ENCODE measurements around the gene SDC3. TPM values are rescaled to one million over a fixed set of nuclear protein-coding genes. Genes with fewer than 3 reads are reported as not detected.

Gene SDC3
- total and polyA plus RNA-seq, 2 donors (not counting 1 experiment from before 2014, with no cell fraction given): 13.7 to 32.9 TPM

DNA sequence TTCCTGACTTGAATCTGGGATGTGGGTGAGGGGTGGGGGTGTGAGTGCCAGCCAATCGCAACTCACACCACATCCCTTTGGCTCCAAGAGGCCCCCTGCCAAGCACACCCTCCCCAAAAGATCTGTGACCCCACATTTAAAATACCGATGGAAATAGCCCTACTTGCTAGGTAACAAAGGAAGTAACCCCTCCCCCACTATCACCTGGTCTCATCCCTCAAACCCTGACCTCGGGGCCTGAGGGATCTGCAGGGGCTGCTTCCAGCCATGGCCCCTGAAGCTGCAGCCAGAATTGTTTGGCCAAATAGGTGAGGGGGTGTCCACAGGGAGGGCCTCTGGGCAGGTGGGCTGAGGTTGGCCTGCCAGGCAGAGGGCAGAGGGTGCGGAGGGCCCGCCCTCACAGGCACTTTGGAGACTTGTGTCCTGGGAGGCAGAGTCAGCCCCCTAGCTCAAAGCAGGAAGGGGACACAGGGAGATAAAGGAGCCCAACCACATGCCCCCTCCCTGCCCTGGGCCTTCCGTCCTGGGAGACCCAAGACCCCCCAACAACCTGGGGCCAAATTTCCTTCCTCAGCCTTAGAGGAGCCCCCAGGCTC, 37.2 kb downstream of the SDC3 start:
- Histone ChIP-seq H3K4me1 (ENCODE audit: control insufficient read depth, extremely low read depth, insufficient read depth, low read length) (no peaks in the 10 kb centered on the region), H3K27ac (ENCODE audit: insufficient read depth, low read length) (no peak overlapping the region), H3K36me3 (ENCODE audit: control insufficient read depth, insufficient read depth, low read length) (peaks cover 4% of the 10 kb centered on the region), H3K9me3 (ENCODE audit: control insufficient read depth, insufficient read depth, low read depth, low read length) (no peaks in the 10 kb centered on the region), H4K20me1 (ENCODE audit: control insufficient read depth, extremely low read depth, insufficient read depth, low read length) (no peaks in the 10 kb centered on the region), H3K9ac (ENCODE audit: insufficient read depth, low read length) (no peak overlapping the region), H3K4me3 (replicated peaks in 1 of 4; ENCODE audit: control extremely low read depth in 1 of 4, insufficient read depth in 1 of 4, low read depth in 3 of 4, low read length in 4 of 4) (no peak overlapping the region), H3K27me3 (ENCODE audit: control insufficient read depth, insufficient read depth, low read length) (no peaks in the 10 kb centered on the region), H3K79me2 (ENCODE audit: control insufficient read depth, insufficient read depth, low read length) (no peaks in the 10 kb centered on the region), H3K4me2 (ENCODE audit: extremely low read depth, insufficient read depth, low read length) (no peak overlapping the region), H2AFZ (ENCODE audit: low read length) (no peak overlapping the region)
- TF ChIP-seq CTCF (conservative IDR thresholded peaks at IDR 0.05 in 1 of 2, IDR thresholded peaks at IDR 0.05 in 1 of 2; ENCODE audit: low read depth in 1 of 2, low read length in 2 of 2) (no peak), EZH2 (IDR thresholded peaks at IDR 0.05; ENCODE audit: low read length, missing control alignments) (no peak)
- DNase-seq (ENCODE audit: low read depth in 2 of 2): no peak

DNA sequence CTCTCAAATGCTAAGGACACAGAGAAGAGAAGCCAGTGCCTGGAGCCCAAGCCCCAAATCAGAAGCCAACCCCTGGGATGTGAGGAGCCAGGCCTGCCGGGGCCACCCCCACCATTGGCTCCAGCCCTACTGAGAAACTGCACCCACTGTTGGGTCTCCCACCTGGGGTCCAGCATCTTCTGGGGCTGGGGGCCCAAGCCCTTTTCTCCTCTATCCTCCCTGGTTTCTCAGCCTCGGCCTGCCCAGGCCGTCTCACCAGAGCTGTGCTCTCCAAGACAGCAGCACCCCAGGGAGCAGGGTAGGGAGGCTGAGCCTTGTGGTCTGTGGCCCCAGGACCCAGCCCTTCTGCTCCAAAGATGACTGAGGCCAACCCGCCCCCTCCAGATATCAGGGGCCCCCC, 37.9 kb downstream of the SDC3 start:
- no peak overlapping the region for H3K4me2 ChIP-seq (ENCODE audit: extremely low read depth, insufficient read depth, low read length)
- DNase-seq (ENCODE audit: low read depth in 2 of 2): no peak
- H3K9me3 ChIP-seq (ENCODE audit: control insufficient read depth, insufficient read depth, low read depth, low read length): no peaks in the 10 kb centered on the region

GRCh38 chr1:30870035-30870434, 38.5 kb downstream of the SDC3 start:
- Histone ChIP-seq H3K4me3 (replicated peaks in 1 of 4; ENCODE audit: control extremely low read depth in 1 of 4, insufficient read depth in 1 of 4, low read depth in 3 of 4, low read length in 4 of 4) (no peak overlapping the region), H3K4me2 (ENCODE audit: extremely low read depth, insufficient read depth, low read length) (no peak overlapping the region), H3K27ac (ENCODE audit: insufficient read depth, low read length) (no peak overlapping the region), H3K9me3 (ENCODE audit: control insufficient read depth, insufficient read depth, low read depth, low read length) (no peaks in the 10 kb centered on the region), H3K4me1 (ENCODE audit: control insufficient read depth, extremely low read depth, insufficient read depth, low read length) (no peaks in the 10 kb centered on the region), H3K36me3 (ENCODE audit: control insufficient read depth, insufficient read depth, low read length) (peaks cover 4% of the 10 kb centered on the region), H2AFZ (ENCODE audit: low read length) (no peak overlapping the region), H4K20me1 (ENCODE audit: control insufficient read depth, extremely low read depth, insufficient read depth, low read length) (no peaks in the 10 kb centered on the region), H3K9ac (ENCODE audit: insufficient read depth, low read length) (no peak overlapping the region), H3K79me2 (ENCODE audit: control insufficient read depth, insufficient read depth, low read length) (no peaks in the 10 kb centered on the region), H3K27me3 (ENCODE audit: control insufficient read depth, insufficient read depth, low read length) (no peaks in the 10 kb centered on the region)
- DNase-seq (ENCODE audit: low read depth in 2 of 2): no peak
- TF ChIP-seq EZH2 (IDR thresholded peaks at IDR 0.05; ENCODE audit: low read length, missing control alignments) (no peak), CTCF (conservative IDR thresholded peaks at IDR 0.05 in 1 of 2, IDR thresholded peaks at IDR 0.05 in 1 of 2; ENCODE audit: low read depth in 1 of 2, low read length in 2 of 2) (no peak)

More for the DNA sequence above, 37.9 kb downstream of the SDC3 start:
- H3K4me3 ChIP-seq (replicated peaks in 1 of 4; ENCODE audit: control extremely low read depth in 1 of 4, insufficient read depth in 1 of 4, low read depth in 3 of 4, low read length in 4 of 4): no peak overlapping the region
- no peaks in the 10 kb centered on the region for H4K20me1 ChIP-seq (ENCODE audit: control insufficient read depth, extremely low read depth, insufficient read depth, low read length)
- no peaks in the 10 kb centered on the region for H3K79me2 ChIP-seq (ENCODE audit: control insufficient read depth, insufficient read depth, low read length)
- H3K4me1 ChIP-seq (ENCODE audit: control insufficient read depth, extremely low read depth, insufficient read depth, low read length): no peaks in the 10 kb centered on the region
- no peaks in the 10 kb centered on the region for H3K27me3 ChIP-seq (ENCODE audit: control insufficient read depth, insufficient read depth, low read length)
- H3K36me3 ChIP-seq (ENCODE audit: control insufficient read depth, insufficient read depth, low read length): peaks cover 4% of the 10 kb centered on the region
- no peak for TF ChIP-seq EZH2 (IDR thresholded peaks at IDR 0.05; ENCODE audit: low read length, missing control alignments)
- no peak for TF ChIP-seq CTCF (conservative IDR thresholded peaks at IDR 0.05 in 1 of 2, IDR thresholded peaks at IDR 0.05 in 1 of 2; ENCODE audit: low read depth in 1 of 2, low read length in 2 of 2)
- no peak overlapping the region for H2AFZ ChIP-seq (ENCODE audit: low read length)
- H3K27ac ChIP-seq (ENCODE audit: insufficient read depth, low read length): no peak overlapping the region
- H3K9ac ChIP-seq (ENCODE audit: insufficient read depth, low read length): no peak overlapping the region

All from fibroblast of lung (primary cell).